Endodermal cell (in vitro differentiated cells): ENCODE data around the gene LARGE1. TPM values are rescaled to one million over a fixed set of nuclear protein-coding genes. Genes with fewer than 3 reads are reported as not detected.

ENCODE experiments used
- DNase-seq: peaks from one replicate; pipeline ENCODE4 v3.0.0-alpha.2; 2017
- H3K27ac ChIP-seq: 2 replicates; pipeline ENCODE4 v1.5.1; 2013; ENCODE audit warnings: mild to moderate bottlenecking, low read depth, low read length, moderate library complexity
- H3K27me3 ChIP-seq: 2 replicates; pipeline ENCODE4 v1.6.1; 2013; ENCODE audit warnings: mild to moderate bottlenecking, low read length, moderate library complexity; ENCODE audit not compliant: insufficient read depth, control insufficient read depth, poor library complexity, severe bottlenecking
- H3K36me3 ChIP-seq: 2 replicates; pipeline ENCODE4 v1.7.0; 2013; ENCODE audit warnings: mild to moderate bottlenecking, low read length, moderate library complexity; ENCODE audit not compliant: control insufficient read depth, insufficient read depth
- H3K4me1 ChIP-seq: one replicate; pipeline ENCODE4 v1.7.0; 2013; ENCODE audit warnings: low read length; ENCODE audit not compliant: control insufficient read depth, insufficient read depth
- H3K4me3 ChIP-seq: 2 replicates; pipeline ENCODE4 v1.5.1; 2013; ENCODE audit warnings: mild to moderate bottlenecking, low read length, moderate library complexity
- H3K9ac ChIP-seq: 2 replicates; pipeline ENCODE4 v1.6.1; 2013; ENCODE audit warnings: mild to moderate bottlenecking, low read length, moderate library complexity; ENCODE audit not compliant: poor library complexity, severe bottlenecking; ENCODE audit errors: extremely low read depth
- H3K9me3 ChIP-seq: 2 replicates; pipeline ENCODE4 v1.6.1; 2013; ENCODE audit warnings: mild to moderate bottlenecking, low read length, moderate library complexity; ENCODE audit not compliant: control insufficient read depth
- H3K27ac Mint-ChIP-seq: 2 replicates; pipeline ENCODE4 v1.8.0; 2020; ENCODE audit warnings: mixed read lengths
- H3K27me3 Mint-ChIP-seq: 2 replicates; pipeline ENCODE4 v1.8.0; 2021; ENCODE audit warnings: mild to moderate bottlenecking, mixed read lengths; ENCODE audit not compliant: insufficient read depth
- H3K36me3 Mint-ChIP-seq: 2 replicates; pipeline ENCODE4 v1.8.0; 2020; ENCODE audit warnings: low read depth, mixed read lengths
- H3K4me1 Mint-ChIP-seq: 2 replicates; pipeline ENCODE4 v1.8.0; 2020; ENCODE audit warnings: mixed read lengths
- H3K4me3 Mint-ChIP-seq: 2 replicates; pipeline ENCODE4 v1.8.0; 2020; ENCODE audit warnings: mild to moderate bottlenecking, moderate library complexity, mixed read lengths
- H3K9me3 Mint-ChIP-seq: 2 replicates; pipeline ENCODE4 v1.8.0; 2020; ENCODE audit warnings: mild to moderate bottlenecking, mixed read lengths
- WGBS, 2 experiments: methylation state at CpG; one replicate each; pipeline versions ENCODE4 v1.1.5 to v1.1.7; 2013; ENCODE audit warnings: missing lambda C conversion rate in 2 of 2, mixed read lengths in 1 of 2; ENCODE audit not compliant: insufficient coverage in 1 of 2, insufficient read length in 1 of 2; 5-methylcytosine and 5-hydroxymethylcytosine counted together
- total RNA-seq, 2 donors: library from RNA; stranded (reverse); fragmentation: NEBNext Ultra II Directional in 1 of 2; extraction: Animal tissue kit (Norgen Biotek cat#: 25700) in 1 of 2; gene quantifications; 2 replicates in 1 of 2; 3 replicates in 1 of 2; pipeline ENCODE4 v1.2.1, GENCODE V29; 2021
- TF ChIP-seq, protein P1 (sequence below): fragments of 200-600 bp; sonication (generic); conservative IDR thresholded peaks from 2 replicates; pipeline ENCODE4 v1.5.0; 2021; ENCODE audit warnings: antibody characterized with exemption, mild to moderate bottlenecking

Gene LARGE1
- total RNA-seq, 2 donors from 2014 or later: 17.5 to 24.3 TPM

DNA sequence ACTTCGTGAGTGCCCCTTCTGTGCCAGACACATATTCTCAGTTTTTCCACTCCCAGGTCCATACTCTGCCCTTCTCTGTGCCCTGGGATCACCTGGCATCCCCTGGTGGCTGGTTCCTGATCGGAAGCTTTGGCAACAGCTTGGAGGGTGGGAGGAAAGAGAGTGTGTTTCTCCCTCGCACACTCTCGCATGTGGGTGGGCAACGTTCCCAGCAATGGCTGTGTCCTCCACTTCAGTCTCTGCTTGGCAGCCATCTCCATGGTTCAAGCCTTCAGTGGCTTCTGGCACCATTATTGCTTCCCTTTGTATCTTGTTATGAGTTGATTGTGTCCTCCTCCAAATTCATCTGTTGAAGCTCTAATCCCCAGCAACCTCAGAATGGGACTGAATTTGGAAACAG is 519.4 kb downstream of the LARGE1 start:
- H3K4me3 ChIP-seq: no peak overlapping the region
- Mint-ChIP-seq H3K4me3 (no peak overlapping the region), H3K36me3 (no peaks in the 10 kb centered on the region), H3K4me1 (peaks cover 19% of the 10 kb centered on the region), H3K27ac (no peak overlapping the region), H3K27me3 (no peaks in the 10 kb centered on the region), H3K9me3 (no peaks in the 10 kb centered on the region)
- peaks cover 7% of the 10 kb centered on the region for H3K4me1 ChIP-seq
- no peak for DNase-seq
- TF ChIP-seq, protein P1, sequence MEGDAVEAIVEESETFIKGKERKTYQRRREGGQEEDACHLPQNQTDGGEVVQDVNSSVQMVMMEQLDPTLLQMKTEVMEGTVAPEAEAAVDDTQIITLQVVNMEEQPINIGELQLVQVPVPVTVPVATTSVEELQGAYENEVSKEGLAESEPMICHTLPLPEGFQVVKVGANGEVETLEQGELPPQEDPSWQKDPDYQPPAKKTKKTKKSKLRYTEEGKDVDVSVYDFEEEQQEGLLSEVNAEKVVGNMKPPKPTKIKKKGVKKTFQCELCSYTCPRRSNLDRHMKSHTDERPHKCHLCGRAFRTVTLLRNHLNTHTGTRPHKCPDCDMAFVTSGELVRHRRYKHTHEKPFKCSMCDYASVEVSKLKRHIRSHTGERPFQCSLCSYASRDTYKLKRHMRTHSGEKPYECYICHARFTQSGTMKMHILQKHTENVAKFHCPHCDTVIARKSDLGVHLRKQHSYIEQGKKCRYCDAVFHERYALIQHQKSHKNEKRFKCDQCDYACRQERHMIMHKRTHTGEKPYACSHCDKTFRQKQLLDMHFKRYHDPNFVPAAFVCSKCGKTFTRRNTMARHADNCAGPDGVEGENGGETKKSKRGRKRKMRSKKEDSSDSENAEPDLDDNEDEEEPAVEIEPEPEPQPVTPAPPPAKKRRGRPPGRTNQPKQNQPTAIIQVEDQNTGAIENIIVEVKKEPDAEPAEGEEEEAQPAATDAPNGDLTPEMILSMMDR: no peak
- no peaks in the 10 kb centered on the region for H3K27me3 ChIP-seq
- no peaks in the 10 kb centered on the region for H3K9me3 ChIP-seq
- 90% methylated on average over 5 of the region's 5 CpGs; no CpG with 5 or more reads in 1 of the 2 experiments for WGBS, 2 experiments
- H3K9ac ChIP-seq: no peak overlapping the region
- H3K36me3 ChIP-seq: no peaks in the 10 kb centered on the region
- no peak overlapping the region for H3K27ac ChIP-seq

DNA sequence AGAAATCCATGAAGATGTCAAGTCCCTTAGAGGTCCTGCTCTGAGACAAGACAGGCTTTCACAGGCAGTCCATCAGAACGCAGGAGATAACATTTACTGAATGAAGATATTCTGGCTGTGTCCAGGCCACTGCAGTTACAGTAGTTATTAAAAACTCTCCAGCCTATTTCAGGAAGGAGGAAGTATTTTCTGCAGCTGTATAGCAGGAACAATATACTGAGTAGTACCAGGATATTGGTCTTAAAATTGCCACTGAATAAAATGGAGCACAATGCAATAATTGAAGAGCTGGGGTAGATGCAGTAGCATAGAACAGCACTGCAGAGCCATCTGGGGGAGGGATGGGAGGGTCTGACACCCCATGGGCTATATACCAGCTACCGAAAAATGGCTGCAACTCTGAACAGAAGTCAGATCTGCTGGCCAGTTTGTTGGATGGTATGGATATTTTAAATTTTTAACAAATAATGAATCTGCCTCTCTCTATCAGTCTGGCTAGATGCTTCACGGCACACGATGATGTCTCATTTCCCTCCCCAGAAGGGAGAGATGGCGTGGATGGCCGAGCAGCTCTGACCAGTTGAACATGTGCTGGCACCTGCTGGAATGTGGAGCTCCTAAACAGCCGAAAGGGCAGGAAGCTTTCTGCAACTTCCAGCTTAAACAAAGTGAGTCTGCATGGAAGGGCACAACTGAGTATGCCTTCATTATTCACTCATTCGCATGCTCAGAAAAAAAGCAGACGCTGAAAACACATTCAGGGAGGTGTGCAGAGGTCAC is 520.0 kb downstream of the LARGE1 start:
- H3K36me3 Mint-ChIP-seq: no peaks in the 10 kb centered on the region
- TF ChIP-seq, protein P1: no peak
- H3K4me1 ChIP-seq: peaks cover 7% of the 10 kb centered on the region
- no peaks in the 10 kb centered on the region for H3K36me3 ChIP-seq
- no peak for DNase-seq
- H3K4me3 Mint-ChIP-seq: no peak overlapping the region
- peaks cover 14% of the 10 kb centered on the region for H3K4me1 Mint-ChIP-seq
- H3K9ac ChIP-seq: no peak overlapping the region
- H3K27me3 ChIP-seq: no peaks in the 10 kb centered on the region
- H3K27ac ChIP-seq: no peak overlapping the region
- no peaks in the 10 kb centered on the region for H3K9me3 Mint-ChIP-seq
- 91 to 93% methylated on average over 8 to 9 of the region's 9 CpGs for WGBS, 2 experiments
- no peaks in the 10 kb centered on the region for H3K9me3 ChIP-seq
- no peak overlapping the region for H3K4me3 ChIP-seq
- H3K27ac Mint-ChIP-seq: no peak overlapping the region
- H3K27me3 Mint-ChIP-seq: no peaks in the 10 kb centered on the region

GRCh38 chr22:33397381-33397907 is 522.8 kb downstream of the LARGE1 start:
- H3K9me3 Mint-ChIP-seq: no peaks in the 10 kb centered on the region
- Histone ChIP-seq H3K4me3 (no peak overlapping the region), H3K27me3 (no peaks in the 10 kb centered on the region), H3K4me1 (no peaks in the 10 kb centered on the region), H3K9me3 (no peaks in the 10 kb centered on the region), H3K36me3 (no peaks in the 10 kb centered on the region), H3K9ac (no peak overlapping the region), H3K27ac (no peak overlapping the region)
- TF ChIP-seq, protein P1: no peak
- no peak overlapping the region for H3K4me3 Mint-ChIP-seq
- H3K36me3 Mint-ChIP-seq: no peaks in the 10 kb centered on the region
- DNase-seq: no peak
- no peaks in the 10 kb centered on the region for H3K4me1 Mint-ChIP-seq
- H3K27ac Mint-ChIP-seq: no peak overlapping the region
- 95 to 99% methylated on average over 4 of the region's 4 CpGs for WGBS, 2 experiments
- no peaks in the 10 kb centered on the region for H3K27me3 Mint-ChIP-seq
